HG03354 (cell line): ENCODE results near the gene EIF5.

ENCODE experiments used
- ATAC-seq: cut with Tn5 transposase; IDR thresholded peaks from one replicate; pipeline ENCODE4 v1.9.1; 2021; ENCODE audit warnings: mild to moderate bottlenecking; ENCODE audit not compliant: unreplicated experiment, poor library complexity, severe bottlenecking

Gene EIF5

DNA sequence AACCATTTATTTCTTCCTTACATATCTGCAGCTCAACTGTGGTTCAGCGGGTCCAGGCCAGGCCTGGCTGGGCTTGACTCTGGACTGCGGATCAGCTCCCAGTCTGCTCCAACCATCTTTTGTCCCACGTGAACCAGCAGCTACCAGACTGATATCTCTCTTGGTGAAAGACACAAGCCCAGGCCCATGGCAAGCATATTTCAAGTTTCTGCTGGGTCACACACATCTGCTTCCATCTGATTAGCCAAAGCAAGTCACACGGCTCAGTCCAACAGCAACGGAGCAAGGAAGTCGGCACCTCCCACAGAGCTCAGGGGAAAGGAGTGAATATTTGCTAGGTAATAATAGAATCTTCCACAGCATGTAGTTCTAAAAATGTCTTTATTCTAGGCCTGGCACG lies 26.5 kb downstream of the EIF5 start:
- ATAC-seq: no peak

DNA sequence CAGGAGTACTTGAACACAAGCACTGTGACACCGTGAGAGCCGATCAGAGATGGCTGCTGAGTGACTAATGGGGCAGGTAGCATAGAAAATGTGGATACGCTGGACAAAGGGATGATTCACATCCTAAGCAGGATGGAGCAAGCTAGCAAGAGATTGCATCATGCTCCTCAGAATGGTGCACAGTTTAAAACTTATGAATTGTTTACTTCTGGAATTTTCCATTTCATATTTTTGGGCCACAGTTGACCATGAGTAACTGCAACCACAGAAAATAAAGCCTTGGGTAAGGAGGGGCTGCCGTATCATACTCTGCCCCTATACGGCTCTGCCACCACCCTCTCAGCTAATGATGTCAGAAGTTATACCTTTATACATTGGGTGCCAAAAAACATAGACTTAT lies 27.8 kb downstream of the EIF5 start:
- ATAC-seq: no peak

DNA sequence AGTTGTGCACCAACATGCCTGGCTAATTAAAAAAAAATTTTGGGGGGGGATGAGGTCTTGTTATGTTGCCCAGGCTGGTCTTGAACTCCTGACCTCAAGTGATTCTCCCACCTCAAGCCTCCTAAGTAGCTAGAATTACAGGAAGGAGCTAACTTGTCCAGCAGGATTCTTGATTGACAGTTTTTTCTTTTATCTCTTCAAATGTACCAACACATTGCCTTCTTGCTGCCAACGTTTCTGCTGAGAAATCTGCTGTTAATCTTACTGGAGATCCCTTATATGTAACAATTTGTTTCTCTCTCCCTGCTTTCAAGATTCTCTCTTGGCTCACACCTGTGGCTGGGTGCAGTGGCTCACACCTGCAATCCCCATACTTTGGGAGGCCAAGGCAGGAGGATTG lies 28.7 kb downstream of the EIF5 start:
- ATAC-seq: no peak

DNA sequence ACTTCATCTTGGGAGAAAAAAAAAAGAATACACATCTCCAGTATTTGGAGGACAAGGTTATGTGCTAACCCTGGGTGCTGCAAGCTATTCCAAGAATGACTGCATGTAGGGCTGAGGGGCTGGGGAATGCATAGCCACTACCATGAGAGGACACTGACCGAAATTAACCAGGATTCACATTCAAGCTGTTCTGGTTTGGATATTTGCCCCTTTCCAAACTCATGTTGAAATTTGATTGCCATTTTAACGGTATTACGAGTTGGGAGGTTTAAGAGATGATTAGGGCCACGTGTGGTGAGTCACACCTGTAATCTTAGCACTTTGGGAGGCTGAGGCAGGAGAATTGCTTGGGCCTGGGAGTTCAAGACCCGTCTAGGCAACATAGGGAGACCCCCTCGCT lies 32.7 kb downstream of the EIF5 start:
- no peak for ATAC-seq

DNA sequence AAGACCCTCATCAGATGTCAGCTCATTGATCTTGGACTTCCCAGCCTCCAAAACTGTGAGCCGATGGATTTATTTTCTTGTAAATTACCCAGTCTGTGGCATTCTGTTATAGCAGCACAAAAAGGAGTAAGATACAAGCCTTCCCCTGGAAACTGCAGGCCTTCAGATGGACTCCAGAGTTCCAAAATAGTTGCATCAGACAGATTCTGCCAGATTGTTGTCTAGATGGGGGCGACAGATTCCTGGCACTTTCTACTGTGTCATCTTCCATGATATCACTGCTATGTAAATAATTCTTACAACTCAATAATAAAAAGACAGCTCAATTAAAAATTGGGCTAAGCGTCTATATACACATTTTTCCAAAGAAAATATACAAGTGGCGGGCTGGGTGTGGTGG lies 34.0 kb downstream of the EIF5 start:
- no peak for ATAC-seq

DNA sequence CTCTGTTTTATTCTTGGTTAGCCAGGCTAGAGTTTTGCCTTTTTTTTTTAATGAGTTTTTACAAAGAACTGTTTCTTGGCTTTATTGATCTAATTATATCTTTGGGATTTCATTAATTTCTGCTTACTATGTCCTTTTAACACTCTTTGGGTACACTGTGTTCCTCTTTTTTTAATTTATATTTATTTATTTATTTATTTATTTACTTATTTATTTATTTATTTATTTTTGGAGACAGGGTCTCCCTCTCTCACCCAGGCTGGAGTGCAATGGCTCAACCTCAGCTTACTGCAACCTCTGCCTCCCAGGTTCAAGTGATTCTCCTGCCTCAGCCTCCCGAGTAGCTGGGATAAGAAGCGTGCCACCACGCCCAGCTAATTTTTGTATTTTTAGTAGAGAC lies 36.0 kb downstream of the EIF5 start:
- no peak for ATAC-seq

DNA sequence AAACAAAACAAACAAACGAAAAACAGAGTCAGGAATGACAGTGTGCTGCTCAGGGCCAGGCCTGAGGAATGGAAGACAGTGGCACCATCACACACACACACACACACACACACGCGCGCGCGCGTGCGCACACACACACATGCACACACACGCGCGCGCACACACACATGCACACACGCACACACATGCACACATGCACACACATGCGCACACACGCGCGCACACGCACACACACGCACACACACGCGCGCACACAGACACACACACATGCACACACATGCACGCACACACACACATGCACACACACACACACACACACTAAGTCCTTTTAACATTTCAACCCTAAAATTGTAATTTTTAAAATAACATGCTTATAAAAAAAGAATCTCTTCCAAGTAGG lies 38.0 kb downstream of the EIF5 start:
- no peak for ATAC-seq

DNA sequence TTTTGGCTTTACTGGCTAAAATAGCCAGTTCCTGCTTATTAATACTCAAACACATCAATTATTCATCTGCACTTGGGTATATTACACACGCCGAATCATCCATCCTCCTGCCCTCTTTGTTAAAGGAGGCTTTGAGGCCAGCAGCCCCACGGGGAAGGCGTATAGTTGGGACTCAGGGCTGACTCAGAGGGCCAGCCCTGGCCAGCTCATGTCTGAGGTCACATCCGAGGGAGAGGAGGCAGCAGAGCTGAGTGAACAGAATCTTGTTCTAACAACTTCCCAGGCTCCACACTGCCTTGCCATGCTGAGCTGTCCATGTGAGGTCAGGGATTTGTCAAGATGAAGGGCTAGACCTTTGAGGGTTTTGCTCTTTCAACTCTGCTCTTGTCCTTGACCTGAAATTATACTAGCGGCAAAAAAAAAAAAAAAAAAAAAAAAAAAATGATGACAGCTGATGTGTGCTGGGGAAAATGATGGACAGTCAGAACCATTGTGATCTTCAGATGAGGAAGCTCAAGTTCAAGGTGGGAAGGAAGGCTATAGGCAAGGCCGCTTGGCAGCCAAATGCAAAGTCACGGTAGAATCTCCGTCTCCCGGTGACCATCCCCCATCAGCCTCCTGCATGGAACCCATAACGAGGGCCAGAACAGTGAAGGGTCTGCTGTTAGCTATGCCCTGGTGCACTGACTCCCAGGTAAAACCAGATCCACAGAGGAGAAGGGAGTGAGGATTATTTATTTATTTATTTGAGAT lies 38.7 kb downstream of the EIF5 start:
- ATAC-seq: no peak

DNA sequence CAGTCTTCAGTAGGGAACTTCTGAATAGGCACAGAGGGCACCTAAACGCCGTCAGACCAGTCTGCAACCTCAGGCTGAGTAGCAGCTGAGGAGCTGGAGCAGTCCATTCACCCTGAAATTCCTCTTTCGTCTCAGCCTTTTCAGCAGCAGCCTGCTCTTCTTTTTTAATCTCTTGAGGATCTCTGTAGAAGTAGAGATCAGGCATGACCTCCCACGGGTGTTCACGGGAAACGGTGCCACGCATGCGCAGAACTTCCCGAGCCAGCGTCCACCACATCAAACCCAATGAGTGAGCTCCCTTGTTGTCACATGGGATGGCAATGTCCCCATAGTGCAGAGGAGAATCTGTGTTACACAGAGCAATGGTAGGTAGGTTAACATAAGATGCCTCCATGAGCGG lies 40.1 kb downstream of the EIF5 start:
- no peak for ATAC-seq

DNA sequence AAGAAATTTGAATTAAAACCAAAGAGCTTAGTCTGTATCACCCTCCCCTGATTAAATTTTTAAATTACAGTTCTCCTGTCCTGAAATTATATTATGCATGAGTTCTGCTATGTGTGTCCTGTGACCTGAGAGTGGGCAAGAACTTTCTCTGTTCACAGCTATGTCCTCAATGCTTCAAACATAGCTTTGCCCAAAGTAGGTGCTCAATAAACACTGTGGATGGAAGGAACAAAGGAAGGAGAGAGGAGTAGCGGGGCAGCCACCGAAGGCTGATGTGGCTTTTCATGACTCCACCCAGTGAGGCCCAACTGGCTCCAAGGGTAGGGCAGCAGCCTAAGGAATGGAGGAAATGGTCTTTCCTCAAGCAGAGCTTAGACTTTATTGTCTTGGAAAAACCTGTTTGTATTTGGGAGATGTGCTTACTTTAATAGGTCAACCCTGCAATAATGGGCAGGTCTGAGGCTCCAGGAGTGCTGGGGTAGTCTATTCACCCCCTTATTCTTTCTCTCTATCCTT lies 43.5 kb downstream of the EIF5 start:
- no peak for ATAC-seq

DNA sequence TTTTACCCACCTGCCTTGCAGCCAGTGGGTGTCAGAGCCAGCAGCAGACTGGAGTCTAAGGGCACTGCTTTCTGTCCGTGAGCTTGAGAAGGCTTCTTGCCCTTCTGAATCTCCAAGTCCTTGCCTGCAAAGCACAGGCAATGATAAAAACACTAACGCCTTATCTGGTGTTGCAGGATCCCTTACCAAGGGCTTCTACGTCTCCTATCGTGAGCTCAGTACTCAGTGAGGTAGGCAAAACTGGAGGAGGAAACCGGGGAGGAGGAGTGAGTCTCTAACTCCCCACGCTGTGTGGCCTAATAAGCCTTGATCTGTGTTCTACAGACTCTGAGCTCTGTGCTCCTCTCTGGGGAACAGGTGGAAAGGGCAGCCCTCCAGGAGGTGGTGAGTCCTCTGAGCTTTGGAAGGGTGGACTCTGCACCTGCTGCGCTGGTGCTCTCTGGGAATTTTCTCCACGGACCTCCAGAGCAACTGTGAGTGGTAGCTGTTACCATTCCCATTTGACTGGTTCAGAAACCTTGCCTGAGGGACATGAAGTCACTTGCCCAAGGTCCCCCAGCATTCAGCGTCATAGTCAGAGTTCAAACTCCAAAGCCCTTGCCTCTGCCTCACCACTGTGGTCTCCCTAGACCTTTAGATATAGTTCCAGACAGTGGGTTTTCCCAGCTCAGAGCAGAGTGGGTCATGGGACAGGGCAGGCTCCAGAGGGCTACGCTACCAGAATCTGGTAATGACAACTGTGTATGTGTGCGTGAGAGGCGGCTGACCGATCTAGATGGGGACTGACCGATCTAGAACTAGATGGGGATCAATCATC lies 44.2 kb downstream of the EIF5 start:
- no peak for ATAC-seq

DNA sequence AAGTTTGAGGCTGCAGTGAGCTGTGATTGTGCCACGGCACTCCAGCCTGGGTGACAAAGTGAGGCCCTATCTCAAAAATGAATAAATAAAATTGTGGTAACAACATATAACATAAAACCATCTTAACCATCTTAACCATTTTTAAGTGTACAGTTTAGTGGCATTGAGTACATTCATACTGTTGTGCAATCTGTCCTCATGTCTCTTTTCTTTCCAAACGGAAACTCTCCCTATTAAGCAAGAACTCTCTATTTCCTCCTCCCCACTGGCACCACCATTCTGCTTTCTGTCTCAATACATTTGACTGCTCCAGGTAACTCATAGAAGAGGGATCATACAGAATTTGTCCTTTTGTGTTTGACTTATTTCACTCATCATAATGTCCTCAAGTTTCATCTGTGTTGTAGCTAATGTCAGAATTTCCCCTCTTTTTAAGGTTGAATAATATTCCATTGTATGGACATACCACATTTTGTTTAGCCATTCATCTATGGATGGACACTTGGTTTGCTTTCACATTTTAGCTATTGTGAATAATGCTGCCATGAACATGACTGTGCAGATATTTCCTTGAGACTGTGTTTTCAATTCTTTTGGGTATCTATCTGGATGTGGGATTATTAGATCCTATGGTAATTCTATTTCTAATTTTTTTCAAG lies 46.8 kb downstream of the EIF5 start:
- no peak for ATAC-seq

DNA sequence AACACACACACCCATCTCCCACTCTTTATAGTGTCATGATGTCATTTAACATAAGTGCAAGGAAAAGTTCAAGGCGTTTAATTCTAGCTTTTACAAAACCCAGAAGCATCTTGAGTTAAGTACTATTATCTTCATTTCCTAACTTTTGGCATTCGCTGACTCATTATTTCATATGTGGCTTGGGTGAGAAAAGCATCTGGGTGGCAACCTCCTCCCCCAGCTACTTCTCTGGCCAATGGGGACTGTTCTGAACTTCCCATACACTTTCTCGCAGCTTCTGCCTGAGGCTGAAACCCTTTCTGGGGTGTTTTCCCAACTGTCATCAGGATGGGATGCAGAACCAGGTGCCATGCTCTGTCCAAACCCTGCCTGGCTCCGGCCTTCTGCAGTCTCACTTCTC lies 48.3 kb downstream of the EIF5 start:
- ATAC-seq: no peak

DNA sequence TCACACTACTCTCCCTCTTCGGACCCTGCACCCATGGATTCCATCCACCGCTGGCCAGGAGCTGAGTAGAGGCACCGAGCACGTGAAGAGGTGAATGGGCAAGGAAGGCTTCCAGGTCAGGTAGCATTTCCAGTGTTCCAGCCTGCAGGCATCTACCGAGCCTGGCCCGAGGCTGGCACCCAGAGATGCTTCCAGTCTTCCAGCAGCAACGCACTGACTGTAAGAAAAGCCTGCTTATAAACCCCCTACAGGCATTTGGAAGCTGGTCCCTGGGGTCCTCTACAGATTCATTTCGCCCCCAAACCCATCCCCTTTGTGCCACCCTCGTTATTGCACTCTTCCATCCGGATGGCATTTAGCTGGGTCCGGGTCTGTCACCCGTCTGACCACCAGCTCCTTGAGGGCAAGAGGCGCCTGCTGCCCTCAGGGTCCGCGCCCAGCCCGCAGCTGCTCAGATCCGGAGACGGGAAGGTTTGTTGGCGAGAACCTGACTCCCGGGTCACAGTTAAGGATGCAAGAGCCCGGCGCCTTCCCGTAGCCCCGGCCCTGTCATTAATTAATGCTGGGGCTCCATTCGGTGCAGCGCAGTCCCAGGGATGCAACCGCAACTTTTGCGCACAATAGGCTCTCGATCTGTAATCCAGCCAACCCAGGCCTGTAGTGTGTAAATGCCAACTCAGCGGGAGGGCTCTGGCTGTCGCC lies 50.6 kb downstream of the EIF5 start:
- peak; percentile 12 for ATAC-seq

DNA sequence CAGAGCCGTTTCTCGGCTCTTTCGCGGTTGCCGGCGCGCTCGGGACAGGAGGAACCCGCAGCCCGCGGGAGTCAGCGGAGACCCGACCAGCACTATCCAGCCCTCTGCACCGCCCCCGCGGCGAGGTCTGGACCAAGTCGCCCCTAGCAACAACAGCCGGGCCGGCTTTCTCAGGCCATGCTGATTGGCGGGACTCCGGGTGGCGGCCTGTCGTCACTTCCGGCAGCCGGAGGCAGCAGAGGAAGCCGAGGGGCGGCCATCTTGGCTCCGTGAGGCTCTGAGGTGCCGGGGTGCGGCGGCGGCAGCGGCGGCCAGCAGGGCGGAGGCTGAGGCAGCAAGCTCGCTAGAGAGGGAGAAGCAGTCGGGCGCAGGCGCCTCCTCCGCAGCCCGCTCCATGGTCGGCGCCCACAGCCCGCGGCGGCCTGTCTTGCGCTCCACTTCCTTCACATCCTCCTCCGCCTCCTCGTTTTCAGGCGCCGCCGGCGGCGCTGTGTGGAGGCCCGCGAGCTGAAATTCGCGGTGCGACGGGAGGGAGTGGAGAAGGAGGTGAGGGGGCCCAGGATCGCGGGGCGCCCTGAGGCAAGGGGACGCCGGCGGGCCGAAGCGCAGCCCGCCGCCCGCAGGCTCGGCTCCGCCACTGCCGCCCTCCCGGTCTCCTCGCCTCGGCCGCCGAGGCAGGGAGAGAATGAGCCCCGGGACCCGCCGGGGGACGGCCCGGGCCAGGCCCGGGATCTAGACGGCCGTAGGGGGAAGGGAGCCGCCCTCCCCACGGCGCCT lies 51.3 kb downstream of the EIF5 start, which contains the start of gene MARK3:
Gene MARK3 (plus strand): TSS at position 264 of the 777 bp plus-strand sequence. CDS start 615 bp downstream, outside the sequence.
- peak; percentile 97 for ATAC-seq

DNA sequence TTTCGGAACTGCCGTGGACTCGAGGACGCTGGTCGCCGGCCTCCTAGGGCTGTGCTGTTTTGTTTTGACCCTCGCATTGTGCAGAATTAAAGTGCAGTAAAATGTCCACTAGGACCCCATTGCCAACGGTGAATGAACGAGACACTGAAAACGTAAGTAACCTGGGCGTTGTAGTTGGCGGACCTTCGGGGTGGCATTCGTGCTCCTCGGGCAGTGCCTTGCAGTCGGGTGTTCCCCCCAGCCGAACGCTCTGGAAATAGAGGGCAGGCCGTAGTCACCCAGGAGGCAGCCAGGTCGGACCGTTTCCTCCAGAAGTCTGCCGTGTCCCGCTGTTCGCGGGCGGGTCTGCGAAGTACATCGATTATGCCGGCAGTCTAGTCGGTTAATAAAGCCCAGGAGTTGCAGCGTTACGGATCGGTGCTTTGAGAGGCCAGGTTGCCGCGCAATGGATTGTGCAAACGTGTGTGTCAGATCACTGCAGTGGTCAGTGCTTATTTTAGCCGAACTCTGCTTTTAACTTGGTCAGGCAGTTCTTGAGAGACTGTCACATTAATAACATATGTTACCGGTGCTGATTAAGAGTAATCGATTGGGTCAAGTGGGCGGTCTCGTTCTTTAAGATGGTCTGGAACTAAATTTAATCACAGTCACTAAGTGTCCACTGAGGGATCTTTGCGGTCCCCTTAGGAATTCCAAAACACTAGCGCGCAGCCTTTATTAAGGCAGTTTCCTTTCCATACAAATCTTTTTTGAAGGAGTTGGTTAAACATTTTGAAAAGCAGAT lies 52.1 kb downstream of the EIF5 start:
- peak; percentile 12 for ATAC-seq

DNA sequence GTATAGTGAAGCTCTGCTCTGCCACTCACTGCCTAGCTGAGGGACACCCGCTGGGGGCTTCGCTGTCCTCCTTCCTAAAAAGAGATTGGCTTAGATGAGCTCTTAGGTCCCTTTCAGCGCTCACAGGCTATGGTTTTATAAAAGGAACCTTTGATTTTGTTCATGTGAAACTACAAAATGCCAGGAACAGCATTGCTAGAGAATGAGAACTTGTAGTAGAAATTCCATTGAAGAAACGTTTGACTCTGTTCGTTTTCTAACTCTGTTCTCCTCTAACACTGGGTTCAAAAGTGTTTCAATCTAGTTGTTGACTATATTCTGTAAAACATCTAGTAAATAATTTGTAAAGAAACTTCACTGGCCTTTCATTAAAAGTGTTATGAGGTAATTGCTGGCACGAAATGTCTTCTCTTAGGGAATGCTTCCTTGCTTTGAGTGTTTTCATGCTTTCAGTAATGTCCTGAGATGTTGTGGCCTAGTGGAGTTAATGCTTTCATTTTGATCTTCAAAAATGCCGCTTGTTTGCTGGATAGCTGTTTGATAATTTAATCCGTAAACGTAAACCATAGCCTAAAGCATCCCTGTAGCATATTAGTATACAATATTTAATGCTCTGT lies 52.8 kb downstream of the EIF5 start:
- ATAC-seq: no peak

DNA sequence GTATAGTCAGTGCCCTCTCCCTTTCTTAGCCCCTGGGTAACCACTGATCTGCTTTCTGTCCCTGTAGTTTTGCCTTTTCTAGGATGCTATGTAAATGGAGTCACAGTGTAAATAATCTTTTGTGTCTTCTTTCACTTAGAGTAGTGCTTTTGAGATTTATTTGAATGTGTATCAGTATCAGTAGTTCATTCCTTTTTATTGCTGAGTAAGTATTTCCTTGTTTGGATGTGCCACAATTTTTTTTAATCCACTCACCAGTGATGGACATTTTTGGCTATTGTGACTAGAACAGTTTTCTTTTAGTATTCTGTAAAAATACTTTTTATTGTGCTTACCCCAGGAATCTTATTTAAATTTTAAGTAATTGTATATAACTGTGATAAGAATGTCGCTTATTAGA lies 54.6 kb downstream of the EIF5 start:
- no peak for ATAC-seq
